Measurements from ENCODE around the gene P4HA3.

GRCh38 chr11:74282914-74283371 is 28.5 kb downstream of the P4HA3 start:
- TF ChIP-seq POLR2AphosphoS5 (IDR thresholded peaks at IDR 0.05; ENCODE audit: low read depth, low read length) (no peak), CTCF (IDR thresholded peaks at IDR 0.05 in 2 of 3, conservative IDR thresholded peaks at IDR 0.05 in 1 of 3; ENCODE audit: borderline replicate concordance in 1 of 3, insufficient read depth in 1 of 3, low read depth in 2 of 3, low read length in 2 of 3) (no peak), POLR2A (IDR thresholded peaks at IDR 0.05; ENCODE audit: borderline replicate concordance, extremely low read depth, insufficient read depth, insufficient read length) (no peak), RAD21 (IDR thresholded peaks at IDR 0.05; ENCODE audit: low read depth) (no peak), ZNF274 (IDR thresholded peaks at IDR 0.05; ENCODE audit: low read depth, low read length) (no peak), REST (IDR thresholded peaks at IDR 0.05; ENCODE audit: low read depth) (no peak), EZH2phosphoT487 (IDR thresholded peaks at IDR 0.05; ENCODE audit: borderline replicate concordance) (no peak)
